Measurements from ENCODE around the gene DNM1L. TPM values are rescaled to one million over a fixed set of nuclear protein-coding genes. Genes with fewer than 3 reads are reported as not detected.
"Not testable (repeated sequence)": the region's sequence is repeated elsewhere in the genome, so short reads cannot be mapped to it uniquely, and the experiment has no call there.

DNM1L gene
- total and polyA plus RNA-seq, 2 experiments from 2014 or later, result 53.4 to 57.3 TPM

- Histone ChIP-seq H2AFZ (no peak overlapping the region), H3K27ac (no peak overlapping the region), H3K9me3 (ENCODE audit: low read depth) (no peaks in the 10 kb centered on the region), H3F3A (ENCODE audit: insufficient read depth) (no peaks in the 10 kb centered on the region), H3K9me2 (ENCODE audit: insufficient read depth) (no peaks in the 10 kb centered on the region), H3K79me2 (ENCODE audit: insufficient read depth) (no peaks in the 10 kb centered on the region; the same call in 1 of the 2 replicates), H3K27me3 (replicated peaks; ENCODE audit: insufficient read depth) (no peaks in the 10 kb centered on the region), H3K4me1 (ENCODE audit: insufficient read depth) (no peaks in the 10 kb centered on the region), H3K36me3 (ENCODE audit: low read depth) (peaks cover 27% of the 10 kb centered on the region), H3K4me2 (ENCODE audit: unreplicated experiment) (no peak overlapping the region), H3K4me3 (no peak overlapping the region), H3K9ac (no peak overlapping the region), H4K20me1 (ENCODE audit: insufficient read depth) (no peaks in the 10 kb centered on the region)
- in situ Hi-C loops (cut with MboI), result no loop called here
- TF ChIP-seq EZH2 (IDR thresholded peaks at IDR 0.05; ENCODE audit: insufficient read depth, poor library complexity, severe bottlenecking), result no peak
- DNase-seq, result no peak
- 57 to 68% methylated on average over 4 of the region's 4 CpGs for WGBS, 2 experiments (ENCODE audit: low coverage in 1 of 2, low lambda C conversion rate in 2 of 2, missing lambda C conversion rate in 2 of 2)
These were observed 35.7 kb downstream of the DNM1L start for GRCh38 chr12:32714772-32715171.

GRCh38 chr12:32718926-32719325 is 39.8 kb downstream of the DNM1L start:
- Histone ChIP-seq H3K36me3 (ENCODE audit: low read depth) (peaks cover 21% of the 10 kb centered on the region), H3K4me3 (no peak overlapping the region), H3K27ac (no peak overlapping the region), H3K4me2 (ENCODE audit: unreplicated experiment) (no peak overlapping the region), H3K4me1 (ENCODE audit: insufficient read depth) (no peaks in the 10 kb centered on the region), H3K9ac (no peak overlapping the region), H4K20me1 (ENCODE audit: insufficient read depth) (no peaks in the 10 kb centered on the region), H3K9me3 (ENCODE audit: low read depth) (no peaks in the 10 kb centered on the region), H3K27me3 (replicated peaks; ENCODE audit: insufficient read depth) (no peaks in the 10 kb centered on the region), H3K79me2 (ENCODE audit: insufficient read depth) (no peaks in the 10 kb centered on the region), H2AFZ (no peak overlapping the region), H3F3A (ENCODE audit: insufficient read depth) (no peaks in the 10 kb centered on the region; the same call in 1 of the 2 replicates), H3K9me2 (ENCODE audit: insufficient read depth) (no peaks in the 10 kb centered on the region)
- TF ChIP-seq EZH2phosphoT487 (IDR thresholded peaks at IDR 0.05; ENCODE audit: insufficient read depth, low read depth) (no peak), EZH2 (IDR thresholded peaks at IDR 0.05; ENCODE audit: insufficient read depth, poor library complexity, severe bottlenecking) (no peak)
- WGBS, 2 experiments (ENCODE audit: low coverage in 1 of 2, low lambda C conversion rate in 2 of 2, missing lambda C conversion rate in 2 of 2), result 96 to 100% methylated on average over 2 of the region's 2 CpGs
- no peak for DNase-seq
- in situ Hi-C loops (cut with MboI), result no loop called here

GRCh38 chr12:32725308-32725707 is 46.2 kb downstream of the DNM1L start:
- H4K20me1 ChIP-seq (ENCODE audit: insufficient read depth); H3K9ac ChIP-seq; H3K4me3 ChIP-seq; H3K4me2 ChIP-seq (ENCODE audit: unreplicated experiment); H3F3A ChIP-seq (ENCODE audit: insufficient read depth); H3K27me3 ChIP-seq (replicated peaks; ENCODE audit: insufficient read depth); H3K27ac ChIP-seq; H2AFZ ChIP-seq; H3K9me3 ChIP-seq (ENCODE audit: low read depth); in situ Hi-C loops (cut with MboI); DNase-seq; H3K9me2 ChIP-seq (ENCODE audit: insufficient read depth); H3K4me1 ChIP-seq (ENCODE audit: insufficient read depth); H3K79me2 ChIP-seq (ENCODE audit: insufficient read depth): not testable (repeated sequence)
- peaks cover 46% of the 10 kb centered on the region for H3K36me3 ChIP-seq (ENCODE audit: low read depth)
- WGBS, 2 experiments (ENCODE audit: low coverage in 1 of 2, low lambda C conversion rate in 2 of 2, missing lambda C conversion rate in 2 of 2), result 99 to 100% methylated on average over 3 of the region's 3 CpGs

- in situ Hi-C loops (cut with MboI), result no loop called here
- Histone ChIP-seq H3K4me2 (ENCODE audit: unreplicated experiment) (no peak overlapping the region), H3K4me1 (ENCODE audit: insufficient read depth) (no peaks in the 10 kb centered on the region), H3K79me2 (ENCODE audit: insufficient read depth) (0 out of 2 replicates have a peak, but pooled peaks cover 6% of the 10 kb centered on the region), H3F3A (ENCODE audit: insufficient read depth) (peaks cover 9% of the 10 kb centered on the region; the same call in 1 of the 2 replicates), H4K20me1 (ENCODE audit: insufficient read depth) (no peaks in the 10 kb centered on the region), H3K27ac (no peak overlapping the region), H3K27me3 (replicated peaks; ENCODE audit: insufficient read depth) (no peaks in the 10 kb centered on the region), H3K9me2 (ENCODE audit: insufficient read depth) (no peaks in the 10 kb centered on the region; the same call in 1 of the 2 replicates), H3K4me3 (no peak overlapping the region), H2AFZ (no peak overlapping the region), H3K36me3 (ENCODE audit: low read depth) (peaks cover 41% of the 10 kb centered on the region), H3K9ac (no peak overlapping the region), H3K9me3 (ENCODE audit: low read depth) (no peaks in the 10 kb centered on the region)
- 82 to 87% methylated on average over 2 of the region's 2 CpGs for WGBS, 2 experiments (ENCODE audit: low coverage in 1 of 2, low lambda C conversion rate in 2 of 2, missing lambda C conversion rate in 2 of 2)
- no peak for DNase-seq
- TF ChIP-seq EZH2 (IDR thresholded peaks at IDR 0.05; ENCODE audit: insufficient read depth, poor library complexity, severe bottlenecking) (no peak), EZH2phosphoT487 (IDR thresholded peaks at IDR 0.05; ENCODE audit: insufficient read depth, low read depth) (no peak)
These were observed 47.2 kb downstream of the DNM1L start for GRCh38 chr12:32726286-32726685.

GRCh38 chr12:32727237-32727636 is 48.1 kb downstream of the DNM1L start:
- Histone ChIP-seq H3K4me1 (ENCODE audit: insufficient read depth) (no peaks in the 10 kb centered on the region), H3K9me3 (ENCODE audit: low read depth) (no peaks in the 10 kb centered on the region), H3K9ac (no peak overlapping the region), H3F3A (ENCODE audit: insufficient read depth) (peaks cover 9% of the 10 kb centered on the region; the same call in 1 of the 2 replicates), H2AFZ (no peak overlapping the region), H3K79me2 (ENCODE audit: insufficient read depth) (0 out of 2 replicates have a peak, but pooled peaks cover 6% of the 10 kb centered on the region), H3K27me3 (replicated peaks; ENCODE audit: insufficient read depth) (no peaks in the 10 kb centered on the region), H3K4me2 (ENCODE audit: unreplicated experiment) (no peak overlapping the region), H3K27ac (no peak overlapping the region), H3K36me3 (ENCODE audit: low read depth) (peaks cover 49% of the 10 kb centered on the region), H3K4me3 (no peak overlapping the region), H3K9me2 (ENCODE audit: insufficient read depth) (no peaks in the 10 kb centered on the region; the same call in 1 of the 2 replicates), H4K20me1 (ENCODE audit: insufficient read depth) (no peaks in the 10 kb centered on the region)
- in situ Hi-C loops (cut with MboI), result no loop called here
- WGBS, 2 experiments (ENCODE audit: low coverage in 1 of 2, low lambda C conversion rate in 2 of 2, missing lambda C conversion rate in 2 of 2), result 79 to 81% methylated on average over 3 of the region's 3 CpGs
- TF ChIP-seq EZH2 (IDR thresholded peaks at IDR 0.05; ENCODE audit: insufficient read depth, poor library complexity, severe bottlenecking), result no peak
- no peak for TF ChIP-seq EZH2phosphoT487 (IDR thresholded peaks at IDR 0.05; ENCODE audit: insufficient read depth, low read depth)
- DNase-seq, result no peak

All from GM23248 (cell line).